Measurements from ENCODE around the gene UTP11.
A peak's percentile ranks its signal among the peaks of the same experiment; 100 is the strongest.
"Not testable (repeated sequence)": the region's sequence is repeated elsewhere in the genome, so short reads cannot be mapped to it uniquely, and the experiment has no call there.

UTP11 gene, protein sequence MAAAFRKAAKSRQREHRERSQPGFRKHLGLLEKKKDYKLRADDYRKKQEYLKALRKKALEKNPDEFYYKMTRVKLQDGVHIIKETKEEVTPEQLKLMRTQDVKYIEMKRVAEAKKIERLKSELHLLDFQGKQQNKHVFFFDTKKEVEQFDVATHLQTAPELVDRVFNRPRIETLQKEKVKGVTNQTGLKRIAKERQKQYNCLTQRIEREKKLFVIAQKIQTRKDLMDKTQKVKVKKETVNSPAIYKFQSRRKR

DNA sequence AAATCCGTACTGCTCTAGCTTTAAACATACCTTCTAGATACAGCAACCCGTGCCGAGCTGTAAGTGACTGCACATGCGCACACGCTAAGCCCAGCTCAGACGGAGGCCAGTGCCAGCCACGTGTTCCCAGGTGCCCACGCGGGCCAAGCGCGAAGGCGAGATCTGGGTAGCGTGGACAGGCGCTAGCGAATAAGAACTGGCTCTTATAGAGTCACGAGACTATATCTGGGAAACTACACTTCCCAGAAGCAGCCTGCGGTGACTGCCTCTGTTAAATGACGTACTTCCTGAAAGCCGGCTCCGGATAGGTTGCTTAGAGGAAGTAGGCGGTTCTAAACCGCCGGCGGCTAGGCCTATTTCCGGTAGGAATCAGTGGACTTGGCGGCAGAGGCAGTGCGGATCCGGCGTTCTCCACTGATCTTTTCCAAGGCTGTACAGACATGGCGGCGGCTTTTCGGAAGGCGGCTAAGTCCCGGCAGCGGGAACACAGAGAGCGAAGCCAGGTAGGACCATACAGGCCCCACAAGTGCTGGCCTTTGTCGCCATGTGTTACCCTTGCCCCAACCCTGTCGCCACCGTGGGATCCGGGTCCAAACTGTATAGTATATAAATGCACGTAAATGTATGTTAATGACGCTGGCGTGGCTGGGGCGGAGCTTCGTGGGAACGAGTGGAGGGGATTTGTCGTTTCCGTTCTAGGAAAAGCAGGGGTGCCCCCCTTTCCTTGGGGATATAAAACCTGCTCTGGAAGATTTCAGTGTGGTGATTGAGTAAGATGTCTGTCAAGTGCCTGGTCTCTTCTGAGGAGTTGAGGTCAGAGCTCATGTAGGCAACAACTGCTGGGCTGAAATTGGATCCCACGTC is at the start of gene UTP11:
TSS of gene UTP11 (plus strand) at position 372 of the 864 bp plus-strand sequence. CDS start at position 441, 69 bp downstream.
- peak; percentile 76 to 81 for DNase-seq (ENCODE audit: low read depth in 1 of 2, low spot score in 1 of 2)

DNA sequence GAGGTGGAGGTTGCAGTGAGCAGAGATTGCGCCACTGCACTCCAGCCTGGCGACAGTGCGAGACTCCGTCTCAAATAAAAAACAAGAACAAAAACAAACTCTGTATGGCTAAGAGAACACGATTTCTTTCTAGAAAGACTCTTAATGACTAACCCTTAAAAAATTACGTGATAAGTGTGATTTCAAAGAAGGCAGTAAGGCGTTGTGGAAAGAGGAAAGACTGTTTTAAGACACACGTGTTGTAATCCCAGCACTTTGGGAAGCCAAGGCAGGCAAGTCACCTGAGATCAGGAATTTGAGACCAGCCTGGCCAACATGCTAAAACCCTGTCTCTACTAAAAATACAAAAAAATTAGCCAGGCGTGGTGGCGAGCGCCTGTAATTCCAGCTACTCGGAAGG is 48.4 kb upstream of the UTP11 start:
- DNase-seq (ENCODE audit: low read depth in 1 of 2, low spot score in 1 of 2): not testable (repeated sequence)

DNA sequence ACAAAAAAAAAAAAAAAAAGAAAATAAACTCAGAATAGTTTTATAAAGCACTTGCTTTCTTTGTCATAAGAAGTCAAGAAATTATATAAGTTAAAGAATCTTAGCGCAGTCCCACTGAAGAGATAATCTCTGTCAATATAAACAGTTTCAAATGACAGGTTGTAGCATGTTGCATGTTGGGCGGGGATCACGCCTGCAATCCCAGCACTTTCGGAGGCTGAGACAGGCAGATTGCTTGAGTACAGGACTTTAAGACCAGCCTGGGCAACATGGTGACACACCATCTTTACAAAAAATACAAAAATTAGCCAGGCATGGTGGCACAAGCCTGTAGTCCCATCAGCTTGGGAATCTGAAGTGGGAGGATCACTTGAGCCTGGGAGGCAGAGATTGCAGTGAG is 47.2 kb upstream of the UTP11 start:
- DNase-seq (ENCODE audit: low read depth in 1 of 2, low spot score in 1 of 2): no peak

DNA sequence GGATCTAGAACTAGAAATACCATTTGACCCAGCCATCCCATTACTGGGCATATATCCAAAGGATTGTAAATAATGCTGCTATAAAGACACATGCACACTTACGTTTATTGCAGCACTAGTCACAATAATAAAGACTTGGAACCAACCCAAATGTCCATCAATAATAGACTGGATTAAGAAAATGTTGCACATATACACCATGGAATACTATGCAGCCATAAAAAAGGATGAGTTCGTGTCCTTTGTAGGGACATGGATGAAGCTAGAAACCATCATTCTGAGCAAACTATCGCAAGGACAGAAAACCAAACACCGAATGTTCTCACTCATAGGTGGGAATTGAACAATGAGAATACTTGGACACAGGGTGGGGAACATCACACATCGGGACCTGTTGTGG is 38.9 kb upstream of the UTP11 start:
- not testable (repeated sequence) for DNase-seq (ENCODE audit: low read depth in 1 of 2, low spot score in 1 of 2)

DNA sequence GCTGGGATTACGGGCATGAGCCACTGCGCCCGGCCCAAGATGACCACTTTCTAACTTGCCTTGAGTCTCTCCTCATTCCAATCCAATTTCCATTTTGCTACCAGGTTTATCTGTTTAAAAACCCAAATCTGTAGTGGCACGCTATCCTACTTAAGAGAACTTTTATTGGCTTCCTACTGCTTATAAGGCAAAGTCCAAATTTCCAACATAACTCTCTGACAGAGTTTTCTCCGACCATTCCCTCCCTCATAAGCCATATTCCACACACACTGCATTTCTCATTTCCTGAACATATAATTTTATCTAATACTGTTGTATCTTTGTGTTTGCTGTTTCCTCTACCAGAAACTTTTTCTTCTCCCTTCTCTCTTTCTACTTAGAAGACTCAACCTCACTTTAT is 38.0 kb upstream of the UTP11 start:
- no peak for DNase-seq (ENCODE audit: low read depth in 1 of 2, low spot score in 1 of 2)

DNA sequence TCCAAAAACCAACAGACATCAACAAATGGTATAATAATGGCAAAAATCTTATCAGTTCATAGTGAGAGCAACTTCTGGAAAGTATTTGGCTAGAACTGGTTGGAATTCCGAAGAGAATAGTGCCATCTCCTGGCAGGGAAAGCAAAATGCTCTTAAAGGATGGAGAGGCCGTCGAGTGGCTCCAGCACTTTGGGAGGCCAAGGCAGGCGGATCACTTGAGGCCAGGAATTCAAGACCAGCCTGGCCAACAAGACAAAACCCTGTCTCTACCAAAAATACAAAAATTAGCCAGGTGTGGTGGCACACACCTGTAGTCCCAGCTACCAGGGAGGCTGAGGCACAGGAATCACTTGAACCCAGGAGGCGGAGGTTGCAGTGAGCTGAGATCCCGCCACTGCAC is 37.5 kb upstream of the UTP11 start:
- not testable (repeated sequence) for DNase-seq (ENCODE audit: low read depth in 1 of 2, low spot score in 1 of 2)

DNA sequence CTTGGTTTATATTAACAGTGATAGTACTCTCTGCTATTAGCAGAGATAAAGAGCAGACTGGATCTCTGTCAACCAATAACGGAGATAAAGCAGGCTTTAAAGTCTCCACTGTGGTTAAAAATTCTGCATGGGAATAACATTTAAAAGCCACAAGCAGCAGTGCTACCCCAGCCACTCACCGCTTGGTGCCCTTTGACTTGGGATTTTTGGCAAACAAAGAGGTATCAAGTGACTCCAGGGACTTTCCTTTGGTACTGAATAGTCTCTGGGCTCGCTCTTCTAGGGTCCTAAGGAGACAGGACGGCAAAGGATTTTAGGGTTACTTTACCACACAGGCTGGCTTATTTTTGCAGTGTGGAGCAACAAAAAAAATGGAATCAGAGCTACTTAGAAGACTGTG is 34.0 kb upstream of the UTP11 start:
- DNase-seq (ENCODE audit: low read depth in 1 of 2, low spot score in 1 of 2): no peak

DNA sequence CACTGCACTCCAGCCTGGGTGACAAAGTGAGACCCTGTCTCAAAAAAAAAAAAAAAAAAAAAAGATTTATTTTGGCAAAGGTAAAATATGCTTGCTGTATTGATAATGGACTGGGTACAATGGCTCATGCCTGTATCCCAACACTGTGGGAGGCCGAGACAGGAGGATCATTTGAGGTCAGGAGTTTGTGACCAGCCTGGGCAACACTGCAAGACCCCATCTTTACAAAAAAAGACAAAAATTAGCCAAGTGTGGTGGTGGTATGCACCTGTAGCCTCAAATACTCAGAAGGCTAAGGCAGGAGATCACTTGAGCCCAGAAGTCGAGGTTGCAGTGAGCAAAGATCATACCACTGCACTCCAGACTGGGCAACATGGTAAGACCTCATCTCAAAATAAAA is 29.0 kb upstream of the UTP11 start:
- DNase-seq (ENCODE audit: low read depth in 1 of 2, low spot score in 1 of 2): no peak

DNA sequence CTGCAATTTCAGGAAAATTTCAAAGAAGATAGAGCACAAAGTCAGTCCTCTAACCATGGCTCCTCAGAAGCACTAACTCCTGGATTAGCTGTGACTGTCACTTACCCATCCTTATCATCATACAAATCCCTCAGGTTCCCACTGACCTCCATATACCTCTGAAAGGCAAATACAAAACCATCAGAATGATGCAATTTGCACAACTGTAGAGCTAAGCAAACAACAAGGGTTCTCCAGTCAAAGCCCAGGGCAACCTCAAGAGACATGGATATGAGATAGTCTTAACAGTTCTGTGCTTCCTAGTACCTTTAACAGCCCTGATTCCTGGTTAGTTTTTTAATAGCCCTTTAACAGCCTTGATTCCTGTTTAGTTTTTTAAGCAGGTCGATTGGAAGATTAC is 24.9 kb upstream of the UTP11 start:
- DNase-seq (ENCODE audit: low read depth in 1 of 2, low spot score in 1 of 2): no peak

DNA sequence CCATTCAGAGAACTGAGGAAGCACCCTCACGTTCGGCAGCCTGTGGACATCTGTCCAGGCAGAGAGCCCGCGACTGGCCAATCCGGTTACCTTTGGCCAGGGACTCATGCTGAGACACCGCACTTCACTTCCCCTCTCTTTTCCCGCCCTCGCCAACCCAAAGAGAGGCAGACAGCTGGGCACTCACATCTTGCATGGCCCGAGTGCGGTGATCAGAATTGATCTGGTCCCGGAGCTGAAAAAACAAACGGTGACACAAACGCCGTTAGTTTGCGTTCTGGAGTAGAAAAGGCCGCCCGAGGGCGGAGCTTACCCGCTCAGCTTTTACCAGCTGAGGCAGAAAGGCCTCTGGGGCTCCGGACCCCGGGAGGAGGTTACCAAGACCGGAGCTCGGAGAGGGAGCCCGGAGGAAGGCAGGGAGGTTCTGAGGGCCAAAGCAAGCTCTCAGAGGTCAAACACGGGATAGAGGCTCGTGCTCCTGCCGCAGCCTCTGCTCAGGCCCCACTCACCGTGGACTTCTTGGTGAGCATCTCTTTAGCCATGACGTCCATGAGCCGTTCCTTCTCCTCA is 23.1 kb upstream of the UTP11 start:
- no peak for DNase-seq (ENCODE audit: low read depth in 1 of 2, low spot score in 1 of 2)

DNA sequence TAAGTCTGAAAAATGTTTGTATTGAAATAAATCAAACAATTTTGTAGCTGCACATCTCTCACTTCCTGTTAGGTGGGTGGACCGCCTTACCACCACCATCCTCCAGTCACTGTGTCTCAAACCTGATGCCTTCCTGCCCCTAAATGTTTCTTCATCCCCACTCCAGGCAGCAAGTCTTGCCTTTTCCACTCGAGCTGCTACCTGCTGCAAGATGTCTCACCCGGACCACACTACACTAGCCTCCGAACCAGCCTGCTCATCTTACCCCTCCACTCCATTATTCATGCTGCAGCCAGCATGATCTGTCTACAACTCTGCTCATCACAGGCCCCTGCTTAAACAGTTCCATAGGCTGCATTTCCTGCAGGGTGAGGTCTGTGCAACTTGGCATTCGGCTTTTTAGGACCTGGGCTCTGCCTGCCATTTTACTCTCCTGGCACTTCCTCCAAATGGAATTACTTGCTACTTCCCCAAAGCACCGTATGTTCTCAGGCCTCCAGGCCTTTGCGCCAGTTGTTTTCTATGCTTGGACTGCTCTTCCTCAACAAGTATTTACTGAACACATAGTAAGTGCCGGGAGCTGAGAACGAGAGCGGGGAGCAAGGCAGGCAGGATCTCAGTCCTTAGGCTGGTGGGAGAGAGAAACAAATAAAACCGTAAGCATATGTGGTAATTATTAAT is 17.5 kb upstream of the UTP11 start:
- DNase-seq (ENCODE audit: low read depth in 1 of 2, low spot score in 1 of 2): no peak

DNA sequence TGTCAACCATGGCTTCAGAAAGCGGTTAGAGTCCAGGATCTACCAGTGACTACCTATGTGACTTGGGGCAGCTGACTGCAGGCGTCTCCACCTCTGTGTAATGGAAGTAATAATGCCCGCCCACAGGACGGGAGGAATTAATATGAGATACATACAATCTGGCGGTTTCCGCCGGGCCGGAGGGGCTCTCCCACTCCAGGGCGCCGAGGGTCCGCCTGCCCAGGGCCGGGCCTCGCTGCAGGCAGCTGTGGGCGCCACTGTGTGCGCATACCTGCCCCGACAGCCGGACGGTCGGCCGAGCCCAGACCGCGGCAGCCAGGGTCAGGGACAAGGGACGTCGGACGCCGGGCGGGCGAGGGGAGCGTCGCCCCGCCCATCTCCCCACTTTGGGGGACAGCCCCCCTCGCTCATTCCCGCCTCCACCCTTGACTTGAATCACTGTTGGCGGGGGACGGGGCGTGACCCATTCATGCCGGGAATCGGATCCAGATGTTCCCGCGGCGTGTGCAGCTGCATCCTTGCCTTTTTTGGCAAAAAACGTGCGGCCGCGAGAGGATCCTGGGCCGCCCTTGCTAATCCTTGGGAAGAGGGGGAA is 16.7 kb upstream of the UTP11 start:
- DNase-seq (ENCODE audit: low read depth in 1 of 2, low spot score in 1 of 2): no peak

DNA sequence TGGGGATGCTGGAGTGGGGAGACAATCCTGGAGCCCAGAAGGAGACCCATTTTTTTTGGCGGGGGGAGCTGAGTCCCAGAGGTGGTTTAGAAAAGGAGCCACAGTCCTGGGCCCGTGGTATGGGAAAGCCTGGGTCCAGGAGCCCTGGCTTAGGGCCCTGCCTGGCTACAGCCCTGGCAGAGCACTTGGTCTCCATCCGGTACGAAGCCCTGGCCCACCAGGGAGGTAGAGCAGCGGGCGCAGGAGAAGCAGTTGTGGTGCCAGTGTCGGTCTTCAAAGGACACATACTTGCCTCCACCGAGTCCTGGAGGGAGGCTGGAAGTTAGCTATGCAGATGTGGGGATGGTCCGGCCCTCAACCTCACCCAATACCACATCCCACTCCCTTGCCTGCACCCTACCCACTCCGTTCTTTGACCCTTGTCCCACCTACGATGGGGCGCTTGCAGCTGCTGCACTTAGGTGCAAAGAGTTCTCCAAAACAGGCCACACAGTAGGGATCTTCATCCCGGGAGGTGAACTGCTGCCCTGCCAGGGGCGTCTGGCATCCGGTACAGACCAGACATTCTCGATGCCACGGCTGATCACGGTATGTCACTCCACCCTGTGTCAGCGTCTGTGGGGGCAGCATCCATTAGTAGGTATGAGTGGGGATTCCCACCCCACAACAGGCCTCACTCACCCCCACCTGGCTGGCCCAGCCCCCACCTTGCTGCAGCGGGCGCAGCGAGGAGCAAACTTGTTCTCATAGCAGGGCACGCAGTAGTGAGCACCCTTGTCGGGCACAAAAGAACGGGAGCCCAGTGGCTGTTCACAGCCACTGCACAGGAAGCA is 15.1 kb upstream of the UTP11 start:
- no peak for DNase-seq (ENCODE audit: low read depth in 1 of 2, low spot score in 1 of 2)

DNA sequence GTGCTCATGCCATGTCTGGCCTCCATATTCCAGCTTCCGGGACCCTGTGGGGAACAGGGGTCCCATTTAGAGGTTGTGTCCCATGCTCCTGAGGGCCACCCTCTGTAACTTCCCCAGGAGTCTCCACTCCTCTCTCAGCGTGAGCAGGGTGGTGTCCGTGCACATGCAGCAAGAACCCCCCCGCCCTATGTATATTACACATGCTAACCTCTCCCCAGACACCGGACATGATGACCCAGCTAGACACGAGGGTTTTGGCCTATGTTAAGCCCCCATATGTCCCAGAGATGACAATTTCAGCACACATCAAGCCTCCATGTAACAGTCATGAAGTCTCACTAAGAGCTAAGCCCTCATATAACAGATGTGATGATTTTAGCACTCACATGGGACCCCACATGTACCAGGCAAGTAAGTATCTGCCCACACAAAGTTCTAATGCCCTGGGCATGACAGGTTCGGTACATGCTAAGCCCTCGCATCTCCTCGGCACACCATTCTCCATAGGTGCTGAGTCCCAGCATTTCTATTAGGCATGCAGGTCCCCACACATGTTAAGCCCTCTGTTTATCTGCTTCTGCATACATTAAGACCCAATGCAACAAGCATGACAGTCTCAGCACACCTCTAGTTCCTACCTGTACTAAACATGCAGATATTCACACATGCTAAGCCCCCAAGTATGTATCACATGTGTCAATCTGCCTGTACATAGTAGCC is 14.3 kb upstream of the UTP11 start:
- DNase-seq (ENCODE audit: low read depth in 1 of 2, low spot score in 1 of 2): no peak

DNA sequence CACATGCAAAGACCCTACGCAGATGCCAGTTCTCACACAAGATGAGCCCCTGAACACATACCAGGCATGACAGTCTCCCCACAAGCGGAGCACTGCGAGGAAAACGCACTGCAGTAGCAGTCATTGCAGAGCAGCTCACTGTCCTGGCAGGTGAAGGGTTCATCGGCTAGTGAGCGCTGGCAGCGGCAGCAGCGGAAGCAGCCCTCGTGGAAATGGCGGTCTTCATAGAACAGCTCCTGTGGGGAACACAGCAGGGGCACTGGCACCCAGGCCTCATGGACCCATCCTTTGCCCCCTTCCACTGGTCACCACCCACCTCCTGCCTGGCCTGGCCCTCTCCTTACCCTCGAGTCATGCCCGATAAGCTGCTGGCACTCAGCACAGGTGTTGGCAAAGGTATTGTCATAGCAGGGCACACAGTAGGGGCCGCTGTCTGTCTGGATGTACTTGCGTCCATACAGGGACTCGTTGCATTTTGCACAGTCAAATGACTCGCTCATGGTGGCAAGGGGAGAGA is 13.6 kb upstream of the UTP11 start:
- no peak for DNase-seq (ENCODE audit: low read depth in 1 of 2, low spot score in 1 of 2)

DNA sequence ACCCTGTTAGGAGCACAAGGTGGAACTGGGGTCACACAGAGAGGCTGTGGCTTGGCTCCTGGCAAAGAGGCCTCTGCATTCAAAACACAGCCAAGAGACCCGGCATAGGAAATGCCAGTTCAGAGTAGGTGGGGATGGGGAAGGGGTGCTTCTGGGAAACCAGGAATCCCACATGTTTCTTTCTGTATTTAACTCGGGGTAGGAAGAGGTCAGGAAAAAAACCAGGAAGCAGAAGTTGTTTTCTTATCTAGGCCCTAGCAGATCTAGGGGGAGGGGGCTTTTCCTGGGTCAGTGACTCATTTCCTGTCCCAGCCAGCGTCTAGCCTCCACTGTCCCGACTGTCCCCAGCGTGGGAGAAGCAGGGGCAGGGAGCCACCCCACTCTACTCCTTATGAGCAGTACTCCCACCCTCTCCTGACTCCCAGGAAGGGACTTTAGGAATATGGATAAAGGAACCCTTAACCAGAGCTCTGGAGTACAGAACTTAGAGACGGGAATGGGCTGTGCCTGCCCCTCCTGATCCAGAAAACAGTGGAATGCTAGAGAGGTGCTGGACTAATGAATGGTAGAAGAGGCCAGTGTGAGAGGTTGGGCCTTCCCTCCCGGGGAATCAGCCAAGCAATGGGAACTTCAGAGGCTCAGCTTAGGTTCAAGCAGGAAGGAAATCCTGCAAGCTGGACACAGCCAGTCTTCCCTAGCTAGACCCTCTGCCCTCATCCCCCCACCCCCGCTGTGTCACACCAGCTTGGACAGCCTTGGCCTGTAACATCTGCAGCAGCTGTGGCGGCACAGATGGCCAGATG is 12.9 kb upstream of the UTP11 start:
- DNase-seq (ENCODE audit: low read depth in 1 of 2, low spot score in 1 of 2): no peak

DNA sequence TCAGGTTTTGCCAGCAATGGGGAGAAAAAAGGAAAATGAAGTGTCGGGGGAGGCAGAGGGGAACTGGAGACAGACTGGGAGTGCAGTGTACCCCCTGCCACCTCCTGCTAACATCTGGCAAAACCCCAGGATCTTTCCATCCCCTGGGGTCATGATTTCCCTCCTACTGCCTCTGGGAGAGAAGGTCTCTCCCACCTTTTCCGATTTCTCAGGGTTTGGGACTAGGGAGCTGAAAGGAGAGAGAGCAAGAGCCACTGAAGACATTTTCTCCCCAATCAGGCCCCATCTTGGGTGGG is 12.4 kb upstream of the UTP11 start:
- DNase-seq (ENCODE audit: low read depth in 1 of 2, low spot score in 1 of 2): no peak

DNA sequence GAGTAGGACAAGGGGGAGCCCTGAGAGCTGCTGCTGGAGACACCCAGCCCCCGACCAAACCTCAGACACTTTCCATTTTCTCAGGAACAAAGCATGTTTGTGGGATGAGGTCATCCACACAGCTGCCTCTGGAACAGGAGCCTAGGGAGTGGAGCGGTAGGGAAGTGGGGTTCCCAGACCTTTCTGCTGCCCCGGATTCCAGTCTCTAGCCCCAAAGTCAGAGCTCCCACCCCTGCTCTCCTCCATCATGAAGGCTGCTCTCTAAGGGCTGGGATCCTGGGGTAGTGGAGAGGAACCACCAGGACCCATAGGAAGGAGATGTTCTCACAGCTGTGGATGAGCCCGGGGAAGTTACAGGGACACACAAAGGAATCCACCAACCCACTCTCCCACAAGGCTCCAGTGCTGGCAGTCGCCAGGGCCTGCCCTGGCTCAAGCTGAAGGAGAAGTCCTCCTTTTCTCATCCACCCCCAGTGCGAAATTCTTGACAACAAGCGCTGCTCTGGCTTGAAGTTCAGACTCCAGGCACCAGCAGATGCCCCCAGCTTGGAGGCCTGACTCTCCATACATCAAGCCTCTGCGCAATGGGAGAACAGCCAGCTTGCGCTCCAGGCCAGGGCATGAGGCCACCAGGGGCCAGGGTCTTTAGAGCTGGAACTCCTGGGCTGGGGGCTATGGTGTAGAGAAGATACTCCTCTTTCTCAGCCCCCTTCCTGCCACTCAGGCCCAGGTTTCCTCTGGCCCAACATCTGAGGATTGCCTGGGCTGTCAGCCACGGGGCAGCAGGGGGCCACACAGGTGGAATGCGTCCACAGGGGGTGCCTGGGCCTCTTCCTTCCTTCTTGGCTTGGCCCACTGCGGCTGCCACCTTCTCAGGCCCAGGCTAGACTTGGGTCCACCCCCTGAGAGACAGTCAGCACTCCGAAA is 11.7 kb upstream of the UTP11 start:
- DNase-seq (ENCODE audit: low read depth in 1 of 2, low spot score in 1 of 2): no peak
